Measurements from ENCODE around the gene MANSC1. TPM values are rescaled to one million over a fixed set of nuclear protein-coding genes. Genes with fewer than 3 reads are reported as not detected.

The MANSC1 gene
- total RNA-seq, 1 experiment from 2014 or later: 27.5 TPM

GRCh38 chr12:12294215-12295005, 55.6 kb downstream of the MANSC1 start:
- no peak overlapping the region for H3K27ac Mint-ChIP-seq (ENCODE audit: unreplicated experiment)
- no peaks in the 10 kb centered on the region for H3K9me3 Mint-ChIP-seq (ENCODE audit: unreplicated experiment)
- H3K4me1 Mint-ChIP-seq (ENCODE audit: low read depth, unreplicated experiment): peaks cover 21% of the 10 kb centered on the region
- BruUV-seq (replicated peaks): no TSS peak
- no peaks in the 10 kb centered on the region for H3K27me3 ChIP-seq (replicated peaks; ENCODE audit: control insufficient read depth, insufficient read depth, low read length)
- ChIA-PET CTCF (no interaction called here), POLR2A (no interaction called here)
- DNase-seq: peak in 1 of 2 experiments; percentile 26
- no peaks in the 10 kb centered on the region for H3K27me3 Mint-ChIP-seq (ENCODE audit: insufficient read depth, unreplicated experiment)
- intact Hi-C loops (cut with micrococcal nuclease; ENCODE audit: unreplicated experiment): no loop called here
- no peaks in the 10 kb centered on the region for H3K36me3 Mint-ChIP-seq (ENCODE audit: insufficient read depth, unreplicated experiment)
- H3K4me3 Mint-ChIP-seq (ENCODE audit: unreplicated experiment): no peak overlapping the region
- H3K4me1 ChIP-seq: peaks cover 10% of the 10 kb centered on the region
- no peak overlapping the region for H3K4me3 ChIP-seq (ENCODE audit: low read depth, low read length)
- H3K9me3 ChIP-seq: no peaks in the 10 kb centered on the region
- TF ChIP-seq CTCF (IDR thresholded peaks at IDR 0.05; ENCODE audit: insufficient read depth in 1 of 2, low read depth in 1 of 2, low read length in 1 of 2, severe bottlenecking in 1 of 2, unreplicated experiment in 1 of 2): no peak
- H3K36me3 ChIP-seq (ENCODE audit: control insufficient read depth, insufficient read depth, low read length): no peaks in the 10 kb centered on the region

- POLR2A ChIA-PET: no interaction called here
- peak in 1 of 2 experiments; percentile 3 for DNase-seq
- peaks cover 2% of the 10 kb centered on the region for H3K4me1 ChIP-seq
- no peak for TF ChIP-seq CTCF (IDR thresholded peaks at IDR 0.05; ENCODE audit: insufficient read depth in 1 of 2, low read depth in 1 of 2, low read length in 1 of 2, severe bottlenecking in 1 of 2, unreplicated experiment in 1 of 2)
- H3K4me3 Mint-ChIP-seq (ENCODE audit: unreplicated experiment): no peak overlapping the region
- H3K4me3 ChIP-seq (ENCODE audit: low read depth, low read length): no peak overlapping the region
- no peak overlapping the region for H3K27ac Mint-ChIP-seq (ENCODE audit: unreplicated experiment)
- intact Hi-C loops (cut with micrococcal nuclease; ENCODE audit: unreplicated experiment): no loop called here
- no peaks in the 10 kb centered on the region for H3K36me3 ChIP-seq (ENCODE audit: control insufficient read depth, insufficient read depth, low read length)
- CTCF ChIA-PET: no interaction called here
- H3K36me3 Mint-ChIP-seq (ENCODE audit: insufficient read depth, unreplicated experiment): no peaks in the 10 kb centered on the region
- no peaks in the 10 kb centered on the region for H3K27me3 ChIP-seq (replicated peaks; ENCODE audit: control insufficient read depth, insufficient read depth, low read length)
- H3K4me1 Mint-ChIP-seq (ENCODE audit: low read depth, unreplicated experiment): peaks cover 6% of the 10 kb centered on the region
- no peaks in the 10 kb centered on the region for H3K9me3 Mint-ChIP-seq (ENCODE audit: unreplicated experiment)
- H3K9me3 ChIP-seq: no peaks in the 10 kb centered on the region
- no TSS peak for BruUV-seq (replicated peaks)
- no peaks in the 10 kb centered on the region for H3K27me3 Mint-ChIP-seq (ENCODE audit: insufficient read depth, unreplicated experiment)
Measured at GRCh38 chr12:12290206-12290605, 59.8 kb downstream of the MANSC1 start.

- H3K4me3 ChIP-seq (ENCODE audit: low read depth, low read length): no peak overlapping the region
- intact Hi-C loops (cut with micrococcal nuclease; ENCODE audit: unreplicated experiment): no loop called here
- H3K27me3 ChIP-seq (replicated peaks; ENCODE audit: control insufficient read depth, insufficient read depth, low read length): no peaks in the 10 kb centered on the region
- Mint-ChIP-seq H3K9me3 (ENCODE audit: unreplicated experiment) (no peaks in the 10 kb centered on the region), H3K27ac (ENCODE audit: unreplicated experiment) (no peak overlapping the region), H3K4me1 (ENCODE audit: low read depth, unreplicated experiment) (no peaks in the 10 kb centered on the region), H3K27me3 (ENCODE audit: insufficient read depth, unreplicated experiment) (no peaks in the 10 kb centered on the region), H3K36me3 (ENCODE audit: insufficient read depth, unreplicated experiment) (no peaks in the 10 kb centered on the region), H3K4me3 (ENCODE audit: unreplicated experiment) (no peak overlapping the region)
- ChIA-PET POLR2A (no interaction called here), CTCF (interaction anchor here (0.6 kb wide), 1 partner anchor 204 kb away, joined by 3 read pairs; no protein-coding TSS in a partner anchor)
- no TSS peak for BruUV-seq (replicated peaks)
- H3K4me1 ChIP-seq: no peaks in the 10 kb centered on the region
- no peaks in the 10 kb centered on the region for H3K9me3 ChIP-seq
- no peak for TF ChIP-seq CTCF (IDR thresholded peaks at IDR 0.05; ENCODE audit: insufficient read depth in 1 of 2, low read depth in 1 of 2, low read length in 1 of 2, severe bottlenecking in 1 of 2, unreplicated experiment in 1 of 2)
- no peaks in the 10 kb centered on the region for H3K36me3 ChIP-seq (ENCODE audit: control insufficient read depth, insufficient read depth, low read length)
- DNase-seq: no peak
Measured at GRCh38 chr12:12286441-12286840, 63.6 kb downstream of the MANSC1 start.

All from Caco-2 (cell line).